ENCODE data around the gene C19orf67. TPM values are rescaled to one million over a fixed set of nuclear protein-coding genes. Genes with fewer than 3 reads are reported as not detected.
A peak's percentile ranks its signal among the peaks of the same experiment; 100 is the strongest.
"Not testable (repeated sequence)": the region's sequence is repeated elsewhere in the genome, so short reads cannot be mapped to it uniquely, and the experiment has no call there.

The C19orf67 gene
- total and polyA plus RNA-seq, 2 of the 13 experiments (the other 11 are each of a cell fraction or from before 2014, with no cell fraction given) = 0.11 to 0.32 TPM

DNA sequence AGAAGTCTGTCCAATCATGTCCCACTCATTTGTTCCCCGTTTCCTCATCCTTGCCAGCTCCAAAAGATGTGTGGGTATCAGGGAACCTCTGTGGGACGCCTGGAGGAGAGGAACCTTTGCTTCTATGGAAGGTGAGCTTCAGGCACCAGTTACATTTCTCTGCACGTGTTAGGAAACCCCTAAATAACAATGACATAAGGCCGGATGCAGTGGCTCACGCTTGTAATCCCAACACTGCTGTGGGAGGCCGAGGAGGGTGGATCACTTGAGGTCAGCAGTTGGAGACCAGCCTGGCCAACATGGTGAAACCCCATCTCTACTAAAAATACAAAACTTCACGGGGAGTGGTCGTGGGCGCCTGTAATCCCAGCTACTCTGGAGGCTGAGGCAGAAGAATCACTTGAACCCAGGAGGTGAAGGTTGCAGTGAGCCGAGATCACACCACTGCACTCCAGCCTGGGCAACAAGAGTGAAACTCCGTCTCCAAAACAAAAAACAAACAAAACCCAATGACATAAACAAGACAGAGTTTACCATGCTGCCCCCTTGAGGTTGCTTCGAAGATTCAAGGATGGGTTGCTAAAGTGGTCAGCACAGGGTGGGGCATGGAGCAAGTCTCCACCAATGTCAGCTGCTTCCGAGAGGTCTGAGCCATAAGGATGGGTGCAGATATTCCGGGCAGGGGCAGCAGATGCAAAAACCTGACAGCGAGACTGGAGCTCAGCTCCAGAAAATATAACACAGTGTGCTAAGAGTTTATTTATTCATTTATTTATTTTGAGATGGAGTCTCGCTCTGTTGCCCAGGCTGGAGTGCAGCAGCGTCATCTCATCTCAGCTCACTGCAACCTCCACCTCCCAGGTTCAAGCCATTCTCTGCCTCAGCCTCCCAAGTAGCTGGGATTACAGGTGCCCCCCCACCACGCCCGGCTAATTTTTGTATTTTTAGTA lies 42.6 kb downstream of the C19orf67 start:
- H3K79me2 ChIP-seq (ENCODE audit: insufficient read depth, low read length); H3K36me3 ChIP-seq (replicated peaks in 1 of 2; ENCODE audit: control insufficient read depth in 1 of 2, insufficient read depth in 2 of 2, low read length in 2 of 2); H3K4me1 ChIP-seq (ENCODE audit: insufficient read depth, low read length); H3K9ac ChIP-seq (ENCODE audit: insufficient read depth, low read depth, low read length); H3K4me3 ChIP-seq (replicated peaks in 1 of 3; ENCODE audit: insufficient read depth in 1 of 3, low read depth in 2 of 3, low read length in 3 of 3); H3K4me2 ChIP-seq (ENCODE audit: low read depth, low read length); BruUV-seq (replicated peaks); H2AFZ ChIP-seq (ENCODE audit: low read length); H4K20me1 ChIP-seq (ENCODE audit: insufficient read depth, low read length); H3K9me3 ChIP-seq (ENCODE audit: low read length); H3K27me3 ChIP-seq (ENCODE audit: control insufficient read depth in 1 of 2, insufficient read depth in 2 of 2, low read length in 2 of 2); in situ Hi-C loops (cut with HindIII; ENCODE audit: extremely low pct_ligation_motif_present, low pct_unique_long_range_greater_than_20kb); TF ChIP-seq ATF7 (CRISPR knock-in tag; IDR thresholded peaks at IDR 0.05); FOXA1 (IDR thresholded peaks at IDR 0.05): not testable (repeated sequence)
- 79% methylated on average over 19 of the region's 19 CpGs for WGBS (ENCODE audit: low lambda C conversion rate)
- FAIRE-seq (peak; percentile 75), DNase-seq (ENCODE audit: low spot score) (peak; percentile 58), ATAC-seq (peak; percentile 79)
- intact Hi-C loops (cut with micrococcal nuclease; ENCODE audit: unreplicated experiment) = loop anchor here (1.0 kb wide), 1 partner anchor 163 kb away; no protein-coding TSS in a partner anchor
- peak overlapping the region; percentile 51 for H3K27ac ChIP-seq (ENCODE audit: extremely low read length, insufficient read depth, low read length)
- TF ChIP-seq SMC3 (IDR thresholded peaks at IDR 0.05; ENCODE audit: low read length) (peak; percentile 46; the same call in 1 of the 2 replicates), THAP11 (CRISPR knock-in tag; IDR thresholded peaks at IDR 0.05) (peak; percentile 26; the same call in 1 of the 2 replicates), SAP130 (CRISPR knock-in tag; IDR thresholded peaks at IDR 0.05; ENCODE audit: low read depth) (0 out of 2 replicates have a peak, but pooled peaks have one; percentile 23), ZNF441 (CRISPR knock-in tag; IDR thresholded peaks at IDR 0.05; ENCODE audit: borderline replicate concordance) (peak; percentile 57; the same call in 1 of the 2 replicates), ATF7 (IDR thresholded peaks at IDR 0.05) (0 out of 2 replicates have a peak, but pooled peaks have one; percentile 9), CEBPG (CRISPR knock-in tag; IDR thresholded peaks at IDR 0.05) (0 out of 2 replicates have a peak, but pooled peaks have one; percentile 12), FOXP1 (IDR thresholded peaks at IDR 0.05) (peak; percentile 75), FOXP1 (CRISPR knock-in tag; IDR thresholded peaks at IDR 0.05) (peak; percentile 80), STAG1 (CRISPR knock-in tag; IDR thresholded peaks at IDR 0.05) (peak; percentile 57), FOXK1 (CRISPR knock-in tag; IDR thresholded peaks at IDR 0.05; ENCODE audit: borderline replicate concordance, low read depth) (peak; percentile 72; the same call in 1 of the 2 replicates), FOXA3 (CRISPR knock-in tag; IDR thresholded peaks at IDR 0.05) (peak; percentile 31; the same call in 1 of the 2 replicates), ZNF350 (CRISPR knock-in tag; IDR thresholded peaks at IDR 0.05; ENCODE audit: borderline replicate concordance, low read depth) (peak; percentile 32; the same call in 1 of the 2 replicates), ZNF501 (CRISPR knock-in tag; IDR thresholded peaks at IDR 0.05) (0 out of 2 replicates have a peak, but pooled peaks have one; percentile 14), FOXK2 (IDR thresholded peaks at IDR 0.05) (peak; percentile 85), FOXO1 (CRISPR knock-in tag; IDR thresholded peaks at IDR 0.05) (peak; percentile 51; the same call in 1 of the 2 replicates), FOXA1 (CRISPR knock-in tag; IDR thresholded peaks at IDR 0.05) (peak; percentile 10; the same call in 1 of the 2 replicates)
- TF ChIP-seq, protein P1, sequence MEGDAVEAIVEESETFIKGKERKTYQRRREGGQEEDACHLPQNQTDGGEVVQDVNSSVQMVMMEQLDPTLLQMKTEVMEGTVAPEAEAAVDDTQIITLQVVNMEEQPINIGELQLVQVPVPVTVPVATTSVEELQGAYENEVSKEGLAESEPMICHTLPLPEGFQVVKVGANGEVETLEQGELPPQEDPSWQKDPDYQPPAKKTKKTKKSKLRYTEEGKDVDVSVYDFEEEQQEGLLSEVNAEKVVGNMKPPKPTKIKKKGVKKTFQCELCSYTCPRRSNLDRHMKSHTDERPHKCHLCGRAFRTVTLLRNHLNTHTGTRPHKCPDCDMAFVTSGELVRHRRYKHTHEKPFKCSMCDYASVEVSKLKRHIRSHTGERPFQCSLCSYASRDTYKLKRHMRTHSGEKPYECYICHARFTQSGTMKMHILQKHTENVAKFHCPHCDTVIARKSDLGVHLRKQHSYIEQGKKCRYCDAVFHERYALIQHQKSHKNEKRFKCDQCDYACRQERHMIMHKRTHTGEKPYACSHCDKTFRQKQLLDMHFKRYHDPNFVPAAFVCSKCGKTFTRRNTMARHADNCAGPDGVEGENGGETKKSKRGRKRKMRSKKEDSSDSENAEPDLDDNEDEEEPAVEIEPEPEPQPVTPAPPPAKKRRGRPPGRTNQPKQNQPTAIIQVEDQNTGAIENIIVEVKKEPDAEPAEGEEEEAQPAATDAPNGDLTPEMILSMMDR (CRISPR knock-in tag; IDR thresholded peaks at IDR 0.05) = peak; percentile 63
- TF ChIP-seq, protein P2, sequence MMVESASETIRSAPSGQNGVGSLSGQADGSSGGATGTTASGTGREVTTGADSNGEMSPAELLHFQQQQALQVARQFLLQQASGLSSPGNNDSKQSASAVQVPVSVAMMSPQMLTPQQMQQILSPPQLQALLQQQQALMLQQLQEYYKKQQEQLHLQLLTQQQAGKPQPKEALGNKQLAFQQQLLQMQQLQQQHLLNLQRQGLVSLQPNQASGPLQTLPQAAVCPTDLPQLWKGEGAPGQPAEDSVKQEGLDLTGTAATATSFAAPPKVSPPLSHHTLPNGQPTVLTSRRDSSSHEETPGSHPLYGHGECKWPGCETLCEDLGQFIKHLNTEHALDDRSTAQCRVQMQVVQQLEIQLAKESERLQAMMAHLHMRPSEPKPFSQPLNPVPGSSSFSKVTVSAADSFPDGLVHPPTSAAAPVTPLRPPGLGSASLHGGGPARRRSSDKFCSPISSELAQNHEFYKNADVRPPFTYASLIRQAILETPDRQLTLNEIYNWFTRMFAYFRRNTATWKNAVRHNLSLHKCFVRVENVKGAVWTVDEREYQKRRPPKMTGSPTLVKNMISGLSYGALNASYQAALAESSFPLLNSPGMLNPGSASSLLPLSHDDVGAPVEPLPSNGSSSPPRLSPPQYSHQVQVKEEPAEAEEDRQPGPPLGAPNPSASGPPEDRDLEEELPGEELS (CRISPR knock-in tag; IDR thresholded peaks at IDR 0.05) = peak; percentile 58; the same call in 1 of the 2 replicates
- CTCF ChIA-PET (ENCODE audit: low intra/inter-chr PET ratio, low total read pairs) = interaction anchor here (1.1 to 1.8 kb wide), 2 partner anchors 29 to 163 kb away, joined by 5 to 13 read pairs; partner anchors contain the start of gene MISP3
- POLR2A ChIA-PET = interaction anchor here (1.7 kb wide), 1 partner anchor 29 kb away, joined by 5 read pairs; no protein-coding TSS in a partner anchor
